Mucosa of stomach (tissue), 1 donor: ENCODE results near the gene ACSM6.
A peak's percentile ranks its signal among the peaks of the same experiment; 100 is the strongest.
"Not testable (repeated sequence)": the region's sequence is repeated elsewhere in the genome, so short reads cannot be mapped to it uniquely, and the experiment has no call there.

Source experiments
- H3K27me3 ChIP-seq: one replicate; pipeline ENCODE4 v1.7.0; 2013; ENCODE audit warnings: mild to moderate bottlenecking, low read length; ENCODE audit not compliant: control insufficient read depth, insufficient read depth
- H3K36me3 ChIP-seq: one replicate; pipeline ENCODE4 v1.7.0; 2013; ENCODE audit warnings: low read length; ENCODE audit not compliant: control insufficient read depth, insufficient read depth
- H3K4me1 ChIP-seq: one replicate; pipeline ENCODE4 v1.7.0; 2013; ENCODE audit warnings: mild to moderate bottlenecking, low read length; ENCODE audit not compliant: control insufficient read depth, insufficient read depth
- H3K4me3 ChIP-seq: one replicate; pipeline ENCODE4 v1.7.0; 2013; ENCODE audit warnings: low read length
- H3K9ac ChIP-seq: one replicate; pipeline ENCODE4 v1.7.0; 2013; ENCODE audit warnings: mild to moderate bottlenecking, low read length, moderate library complexity
- H3K9me3 ChIP-seq: one replicate; pipeline ENCODE4 v1.7.0; 2013; ENCODE audit warnings: mild to moderate bottlenecking, low read length, moderate library complexity; ENCODE audit not compliant: control insufficient read depth
- donor health status: Pancreatic carcinoma.

ACSM6 gene

GRCh38 chr10:95221124-95221523, 27.1 kb downstream of the ACSM6 start:
- Histone ChIP-seq H3K9me3 (no peaks in the 10 kb centered on the region), H3K4me1 (no peaks in the 10 kb centered on the region), H3K27me3 (no peaks in the 10 kb centered on the region), H3K9ac (no peak overlapping the region), H3K4me3 (no peak overlapping the region), H3K36me3 (no peaks in the 10 kb centered on the region)

GRCh38 chr10:95225136-95225535, 31.1 kb downstream of the ACSM6 start:
- no peaks in the 10 kb centered on the region for H3K4me1 ChIP-seq
- no peaks in the 10 kb centered on the region for H3K27me3 ChIP-seq
- H3K4me3 ChIP-seq, result no peak overlapping the region
- H3K9ac ChIP-seq, result no peak overlapping the region
- no peaks in the 10 kb centered on the region for H3K9me3 ChIP-seq
- no peaks in the 10 kb centered on the region for H3K36me3 ChIP-seq

GRCh38 chr10:95228934-95229723, 35.1 kb downstream of the ACSM6 start:
- not testable (repeated sequence) for H3K4me3 ChIP-seq, H3K27me3 ChIP-seq, H3K9ac ChIP-seq, H3K4me1 ChIP-seq, H3K36me3 ChIP-seq, H3K9me3 ChIP-seq

DNA sequence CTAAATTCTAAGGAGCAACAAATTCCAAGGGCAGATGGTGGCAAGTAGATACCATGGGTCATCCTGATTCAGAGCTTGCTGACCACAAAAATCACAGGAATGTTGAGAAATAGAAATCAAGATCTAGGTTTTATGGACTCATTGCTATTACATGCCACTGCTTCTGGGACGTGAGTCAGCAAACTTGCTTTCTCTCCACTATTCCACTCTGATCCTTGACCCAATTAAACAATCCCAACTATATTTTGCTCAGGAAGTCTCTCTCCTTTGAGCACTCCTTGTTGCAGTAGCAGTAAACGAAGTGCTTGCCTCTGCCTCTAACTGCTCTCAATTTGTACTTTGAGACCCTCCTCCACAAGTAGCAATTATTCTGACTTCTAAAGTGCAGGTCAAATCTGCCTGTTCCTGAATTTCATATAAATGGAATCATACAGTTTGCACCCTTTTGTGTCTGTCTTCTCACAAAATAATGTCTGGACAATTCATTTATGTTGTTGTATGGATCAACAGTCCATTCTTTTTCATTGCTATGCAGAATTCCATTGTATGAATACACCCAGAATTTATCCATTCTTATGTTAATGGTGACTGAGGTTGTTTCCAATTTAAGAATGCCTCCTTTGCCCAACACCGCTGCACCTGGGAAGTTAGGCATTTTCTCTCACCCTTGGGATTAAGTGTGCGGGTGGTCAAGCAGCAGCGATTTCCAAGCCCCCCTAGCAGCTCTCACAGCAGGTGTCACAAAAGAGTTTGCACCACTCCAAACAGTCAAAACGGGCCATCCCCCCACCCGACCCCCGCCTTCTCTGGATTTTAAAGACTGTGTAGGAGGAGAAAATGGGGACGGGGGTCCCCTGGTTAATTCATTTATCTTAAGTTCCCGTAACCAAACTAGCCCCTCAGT, 35.9 kb downstream of the ACSM6 start:
- no peaks in the 10 kb centered on the region for H3K9me3 ChIP-seq
- H3K4me3 ChIP-seq, result no peak overlapping the region
- no peaks in the 10 kb centered on the region for H3K4me1 ChIP-seq
- H3K9ac ChIP-seq, result peak overlapping the region; percentile 49
- no peaks in the 10 kb centered on the region for H3K27me3 ChIP-seq
- H3K36me3 ChIP-seq, result no peaks in the 10 kb centered on the region

DNA sequence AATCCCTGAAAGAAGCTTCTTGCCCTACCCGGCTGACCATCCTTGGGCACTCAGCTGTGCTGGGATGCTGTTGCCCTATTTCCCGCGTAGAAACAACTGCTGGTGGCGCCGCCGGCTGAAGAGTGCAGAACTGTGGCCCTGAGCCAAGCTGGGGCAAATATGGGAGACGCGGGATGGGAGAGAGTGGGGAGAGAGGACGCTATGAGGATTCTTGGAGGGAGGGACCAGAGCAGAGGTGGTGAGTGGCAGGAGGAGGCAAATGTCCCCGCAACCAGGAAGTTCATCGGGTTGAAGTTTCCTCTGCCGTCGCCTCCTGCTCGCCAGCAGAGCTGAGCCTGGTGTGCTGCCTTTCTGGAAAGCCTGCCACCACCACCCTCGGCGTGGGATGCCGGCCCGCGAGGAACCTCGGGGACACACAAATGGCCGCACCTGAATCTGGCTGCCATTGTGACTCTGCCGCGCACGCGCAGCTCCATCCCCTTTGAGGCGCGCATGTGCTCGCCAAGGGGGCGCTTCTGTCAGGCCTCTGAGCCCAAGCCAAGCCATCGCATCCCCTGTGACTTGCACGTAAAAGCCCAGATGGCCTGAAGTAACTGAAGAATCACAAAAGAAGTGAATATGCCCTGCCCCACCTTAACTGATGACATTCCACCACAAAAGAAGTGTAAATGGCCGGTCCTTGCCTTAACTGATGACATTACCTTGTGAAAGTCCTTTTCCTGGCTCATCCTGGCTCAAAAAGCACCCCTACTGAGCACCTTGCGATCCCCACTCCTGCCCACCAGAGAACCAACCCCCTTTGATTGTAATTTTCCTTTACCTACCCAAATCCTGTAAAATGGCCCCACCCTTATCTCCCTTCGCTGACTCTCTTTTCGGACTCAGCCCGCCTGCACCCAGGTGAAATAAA, 36.9 kb downstream of the ACSM6 start:
- H3K9ac ChIP-seq, result peak overlapping the region; percentile 49

DNA sequence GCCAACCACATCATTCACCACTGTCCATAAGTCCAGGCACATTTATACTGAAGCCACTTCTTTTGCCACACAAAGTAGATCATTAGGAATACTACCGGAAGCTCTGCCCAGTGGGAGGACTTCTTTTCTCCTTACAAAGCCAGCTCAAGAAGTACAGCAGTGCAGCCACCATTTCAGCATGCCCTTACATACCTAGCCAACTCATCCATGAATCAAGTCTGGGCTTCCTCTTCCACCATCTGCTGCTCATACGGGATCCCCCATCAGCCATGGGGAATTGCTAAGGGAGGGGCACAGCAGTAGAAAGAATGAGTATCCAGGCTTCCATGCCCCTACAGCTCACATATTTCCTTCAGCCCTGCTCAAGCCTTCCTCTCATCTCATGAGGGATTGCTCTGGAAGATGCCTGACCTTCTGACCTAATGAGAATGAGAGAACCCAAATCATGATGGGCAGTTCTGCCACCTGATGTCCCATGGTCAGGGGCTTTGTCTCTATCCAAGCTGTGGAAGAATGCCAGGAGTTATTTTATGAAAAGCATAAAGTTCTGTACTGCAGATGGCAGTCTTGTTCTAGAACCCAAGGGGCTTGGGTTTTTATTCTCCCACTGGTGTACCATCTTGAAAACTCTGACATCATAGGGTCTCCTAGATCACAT, 39.5 kb downstream of the ACSM6 start:
- Histone ChIP-seq H3K27me3 (no peaks in the 10 kb centered on the region), H3K9me3 (no peaks in the 10 kb centered on the region), H3K9ac (no peak overlapping the region), H3K36me3 (peaks cover 6% of the 10 kb centered on the region), H3K4me1 (no peaks in the 10 kb centered on the region), H3K4me3 (no peak overlapping the region)

More for the DNA sequence above, 36.9 kb downstream of the ACSM6 start:
- H3K9me3 ChIP-seq, H3K36me3 ChIP-seq, H3K27me3 ChIP-seq, H3K4me1 ChIP-seq: not testable (repeated sequence)
- peak overlapping the region; percentile 29 for H3K4me3 ChIP-seq

DNA sequence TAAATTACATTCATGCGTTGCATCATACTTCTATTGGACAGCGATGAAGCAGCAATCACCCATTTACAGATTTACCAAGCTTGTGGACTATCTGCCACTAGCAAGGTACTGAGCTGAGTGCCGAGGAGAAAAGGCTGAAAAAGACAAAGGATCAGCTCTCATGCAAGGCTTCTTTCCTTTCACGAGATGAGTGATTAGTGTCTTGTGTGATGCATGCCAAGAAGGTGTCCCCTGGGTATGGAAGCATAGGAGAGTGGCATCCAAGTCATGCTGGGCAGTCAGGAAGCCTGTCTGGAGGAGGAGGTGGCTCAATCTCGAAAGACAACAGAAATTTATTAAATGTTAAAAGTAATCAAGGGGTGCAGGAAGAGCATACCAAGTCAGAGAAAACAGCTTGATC, 40.9 kb downstream of the ACSM6 start:
- Histone ChIP-seq H3K9ac (no peak overlapping the region), H3K36me3 (peaks cover 6% of the 10 kb centered on the region), H3K4me1 (no peaks in the 10 kb centered on the region), H3K9me3 (no peaks in the 10 kb centered on the region), H3K27me3 (no peaks in the 10 kb centered on the region), H3K4me3 (no peak overlapping the region)

GRCh38 chr10:95235676-95236067, 41.6 kb downstream of the ACSM6 start:
- H3K9me3 ChIP-seq, result no peaks in the 10 kb centered on the region
- H3K4me1 ChIP-seq, result no peaks in the 10 kb centered on the region
- peaks cover 6% of the 10 kb centered on the region for H3K36me3 ChIP-seq
- H3K4me3 ChIP-seq, result no peak overlapping the region
- H3K9ac ChIP-seq, result no peak overlapping the region
- H3K27me3 ChIP-seq, result no peaks in the 10 kb centered on the region

- Histone ChIP-seq H3K27me3 (no peaks in the 10 kb centered on the region), H3K9me3 (no peaks in the 10 kb centered on the region), H3K4me3 (no peak overlapping the region), H3K4me1 (no peaks in the 10 kb centered on the region), H3K9ac (no peak overlapping the region), H3K36me3 (peaks cover 6% of the 10 kb centered on the region)
Observed at GRCh38 chr10:95236068-95236903, 42.2 kb downstream of the ACSM6 start.

DNA sequence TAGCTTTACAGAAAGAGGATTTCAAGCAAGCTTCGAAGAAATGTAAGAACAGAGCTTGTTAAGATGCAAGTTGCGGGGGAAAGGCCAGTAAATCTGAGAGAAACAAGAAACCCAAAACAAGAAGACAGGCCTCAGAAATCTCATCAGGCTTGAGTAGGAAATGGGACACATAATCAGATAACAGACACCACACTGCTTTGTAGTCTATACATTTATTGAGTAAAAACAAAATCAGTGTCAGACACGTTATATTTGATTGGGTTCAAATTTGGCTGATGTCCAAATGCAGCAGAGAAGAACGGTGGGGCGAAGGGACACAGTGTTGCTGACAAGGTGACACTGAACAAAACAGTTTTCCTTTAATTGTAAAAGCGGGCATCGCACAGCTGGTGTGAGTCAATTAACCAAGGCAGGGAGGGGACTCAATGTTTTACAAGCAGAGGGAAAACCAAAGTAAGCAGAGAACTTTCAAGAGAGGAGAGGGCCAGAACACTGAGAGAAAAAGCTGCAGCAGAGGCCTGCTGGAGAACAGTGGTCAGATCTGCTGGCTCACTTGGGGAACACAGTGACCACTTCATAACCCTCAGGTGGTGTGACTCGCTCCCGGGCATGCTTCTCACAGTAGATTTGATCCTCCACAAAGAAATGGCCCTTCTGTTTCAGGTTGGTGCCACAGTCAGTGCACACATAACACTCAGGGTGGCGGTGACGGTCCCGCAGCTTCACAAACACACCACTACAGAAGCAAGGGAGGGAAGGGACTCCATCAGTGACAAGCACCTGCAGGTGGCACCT, 43.5 kb downstream of the ACSM6 start:
- Histone ChIP-seq H3K4me3 (no peak overlapping the region), H3K27me3 (no peaks in the 10 kb centered on the region), H3K9ac (no peak overlapping the region), H3K4me1 (no peaks in the 10 kb centered on the region), H3K9me3 (no peaks in the 10 kb centered on the region), H3K36me3 (peaks cover 6% of the 10 kb centered on the region)
